Neural cell (in vitro differentiated cells): Measurements from ENCODE around the gene CD200. TPM values are rescaled to one million over a fixed set of nuclear protein-coding genes. Genes with fewer than 3 reads are reported as not detected.

Experiments
- H2AFZ ChIP-seq: fragments of 200-600, 300-800 bp; sonication (generic), shearing (Covaris generic); 2 replicates; pipeline ENCODE4 v1.6.0; 2014; ENCODE audit warnings: low read depth, mild to moderate bottlenecking, antibody characterized with exemption, low read length, moderate library complexity
- H3F3A ChIP-seq: fragments of 200-600 bp; shearing (Covaris generic); 2 replicates; pipeline ENCODE4 v1.6.1; 2016; ENCODE audit warnings: mild to moderate bottlenecking, moderate library complexity, mixed read lengths, antibody characterized with exemption, low read length; ENCODE audit not compliant: insufficient read depth, poor library complexity, severe bottlenecking
- H3K27ac ChIP-seq: fragments of 200-600, 300-800 bp; sonication (generic), shearing (Covaris generic); 2 replicates; pipeline ENCODE4 v1.5.1; 2014; ENCODE audit warnings: mild to moderate bottlenecking, low read length, moderate library complexity
- H3K27me3 ChIP-seq: fragments of 300-800, 200-600 bp; sonication (generic), shearing (Covaris generic); 2 replicates; pipeline ENCODE4 v1.6.0; 2014; ENCODE audit warnings: mild to moderate bottlenecking, low read depth, low read length, moderate library complexity; ENCODE audit not compliant: insufficient read depth
- H3K36me3 ChIP-seq: fragments of 300-800, 200-600 bp; sonication (generic), shearing (Covaris generic); 2 replicates; pipeline ENCODE4 v1.5.1; 2014; ENCODE audit warnings: mild to moderate bottlenecking, antibody characterized with exemption, low read length, moderate library complexity; ENCODE audit not compliant: insufficient read depth
- H3K4me2 ChIP-seq: fragments of 300-800, 200-600 bp; sonication (generic), shearing (Covaris generic); 2 replicates; pipeline ENCODE4 v1.6.0; 2014; ENCODE audit warnings: mild to moderate bottlenecking, low read length
- H3K4me3 ChIP-seq: fragments of 300-800, 200-600 bp; sonication (generic), shearing (Covaris generic); 2 replicates; pipeline ENCODE4 v1.5.1; 2014; ENCODE audit warnings: mild to moderate bottlenecking, low read length, moderate library complexity
- H3K79me2 ChIP-seq: fragments of 200-600 bp; shearing (Covaris generic); replicated peaks from 2 replicates; pipeline ENCODE4 v1.6.0; 2014; ENCODE audit warnings: mild to moderate bottlenecking, low read length, moderate library complexity; ENCODE audit not compliant: insufficient read depth
- H3K9ac ChIP-seq: fragments of 300-800, 200-600 bp; sonication (generic), shearing (Covaris generic); 2 replicates; pipeline ENCODE4 v1.6.1; 2016; ENCODE audit warnings: mild to moderate bottlenecking, low read length, mixed read lengths
- H3K9me2 ChIP-seq: fragments of 200-600 bp; shearing (Covaris generic); 2 replicates; pipeline ENCODE4 v1.6.1; 2016; ENCODE audit warnings: mild to moderate bottlenecking, low read length, mixed read lengths; ENCODE audit not compliant: insufficient read depth
- H3K9me3 ChIP-seq: fragments of 200-600, 300-800 bp; sonication (generic), shearing (Covaris generic); 2 replicates; pipeline ENCODE4 v1.6.1; 2016; ENCODE audit warnings: mild to moderate bottlenecking, mixed run types, low read length, moderate library complexity, mixed read lengths
- H4K20me1 ChIP-seq: fragments of 200-600 bp; shearing (Covaris generic); 2 replicates; pipeline ENCODE4 v1.6.1; 2016; ENCODE audit warnings: mild to moderate bottlenecking, mixed run types; ENCODE audit not compliant: insufficient read depth
- EP300 ChIP-seq: fragments of 450-650 bp; conservative IDR thresholded peaks from 2 replicates; pipeline ENCODE4 v1.6.1; 2014; ENCODE audit warnings: antibody characterized with exemption, mild to moderate bottlenecking, moderate library complexity; ENCODE audit not compliant: poor library complexity, severe bottlenecking
- MXI1 ChIP-seq: fragments of 450-650 bp; conservative IDR thresholded peaks from 2 replicates; pipeline ENCODE4 v1.6.1; 2014; ENCODE audit warnings: antibody characterized with exemption, mild to moderate bottlenecking; ENCODE audit not compliant: poor library complexity, severe bottlenecking
- REST ChIP-seq: IDR thresholded peaks from 2 replicates; pipeline ENCODE4 v1.6.1; 2012; ENCODE audit warnings: borderline replicate concordance
- TAF1 ChIP-seq: IDR thresholded peaks from 2 replicates; pipeline ENCODE4 v1.6.1; 2012; ENCODE audit warnings: low read depth
- polyA plus RNA-seq: library from polyadenylated mRNA; depleted of rRNA; stranded (reverse); fragments of >200 nt; gene quantifications from 2 replicates; pipeline ENCODE4 v1.2.3, GENCODE V29; 2014
- TF ChIP-seq, protein P1 (sequence below): fragments of 450-650 bp; IDR thresholded peaks from 2 replicates; pipeline ENCODE4 v1.5.1; 2014; ENCODE audit warnings: antibody characterized with exemption, mild to moderate bottlenecking, moderate library complexity; ENCODE audit not compliant: poor library complexity, severe bottlenecking

The CD200 gene
- polyA plus RNA-seq, 1 donor from 2014 or later = 174 TPM

- H2AFZ ChIP-seq = no peak overlapping the region
- H3K4me2 ChIP-seq = no peak overlapping the region
- H3K9me3 ChIP-seq = peaks cover 5% of the 10 kb centered on the region
- H3K27me3 ChIP-seq = no peaks in the 10 kb centered on the region
- no peak overlapping the region for H3K9ac ChIP-seq
- no peaks in the 10 kb centered on the region for H3K79me2 ChIP-seq
- H3K27ac ChIP-seq = no peak overlapping the region
- H4K20me1 ChIP-seq = no peaks in the 10 kb centered on the region
- no peak for TF ChIP-seq REST
- TF ChIP-seq MXI1 = no peak
- TF ChIP-seq, protein P1, sequence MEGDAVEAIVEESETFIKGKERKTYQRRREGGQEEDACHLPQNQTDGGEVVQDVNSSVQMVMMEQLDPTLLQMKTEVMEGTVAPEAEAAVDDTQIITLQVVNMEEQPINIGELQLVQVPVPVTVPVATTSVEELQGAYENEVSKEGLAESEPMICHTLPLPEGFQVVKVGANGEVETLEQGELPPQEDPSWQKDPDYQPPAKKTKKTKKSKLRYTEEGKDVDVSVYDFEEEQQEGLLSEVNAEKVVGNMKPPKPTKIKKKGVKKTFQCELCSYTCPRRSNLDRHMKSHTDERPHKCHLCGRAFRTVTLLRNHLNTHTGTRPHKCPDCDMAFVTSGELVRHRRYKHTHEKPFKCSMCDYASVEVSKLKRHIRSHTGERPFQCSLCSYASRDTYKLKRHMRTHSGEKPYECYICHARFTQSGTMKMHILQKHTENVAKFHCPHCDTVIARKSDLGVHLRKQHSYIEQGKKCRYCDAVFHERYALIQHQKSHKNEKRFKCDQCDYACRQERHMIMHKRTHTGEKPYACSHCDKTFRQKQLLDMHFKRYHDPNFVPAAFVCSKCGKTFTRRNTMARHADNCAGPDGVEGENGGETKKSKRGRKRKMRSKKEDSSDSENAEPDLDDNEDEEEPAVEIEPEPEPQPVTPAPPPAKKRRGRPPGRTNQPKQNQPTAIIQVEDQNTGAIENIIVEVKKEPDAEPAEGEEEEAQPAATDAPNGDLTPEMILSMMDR = no peak
- no peaks in the 10 kb centered on the region for H3K36me3 ChIP-seq
- H3K4me3 ChIP-seq = no peak overlapping the region
- H3K9me2 ChIP-seq = no peaks in the 10 kb centered on the region
- H3F3A ChIP-seq = no peaks in the 10 kb centered on the region
Measured at GRCh38 chr3:112394003-112394640, 61.2 kb downstream of the CD200 start.

- TF ChIP-seq REST (no peak), EP300 (no peak), TAF1 (no peak)
- H3K79me2 ChIP-seq = no peaks in the 10 kb centered on the region
- H3K9me3 ChIP-seq = peaks cover 5% of the 10 kb centered on the region
- H3K4me3 ChIP-seq = no peak overlapping the region
- H3K27me3 ChIP-seq = no peaks in the 10 kb centered on the region
- no peak overlapping the region for H3K4me2 ChIP-seq
- H2AFZ ChIP-seq = no peak overlapping the region
- H3F3A ChIP-seq = no peaks in the 10 kb centered on the region
- no peaks in the 10 kb centered on the region for H4K20me1 ChIP-seq
- no peaks in the 10 kb centered on the region for H3K9me2 ChIP-seq
- H3K36me3 ChIP-seq = no peaks in the 10 kb centered on the region
- H3K9ac ChIP-seq = no peak overlapping the region
- no peak overlapping the region for H3K27ac ChIP-seq
Measured at GRCh38 chr3:112395181-112395895, 62.4 kb downstream of the CD200 start.
